OCI-LY1 (cell line): ENCODE results near the gene SRSF1.

Experiments
- CTCF ChIP-seq: fragments of 200-600 bp; sonication (generic), shearing (Covaris generic); IDR thresholded peaks from 2 replicates; pipeline ENCODE4 v1.5.1; 2017; ENCODE audit warnings: mild to moderate bottlenecking, antibody characterized with exemption, low read length, moderate library complexity, mixed read lengths
- EZH2 ChIP-seq: fragments of 200-600 bp; sonication (generic), shearing (Covaris generic); IDR thresholded peaks from 2 replicates; pipeline ENCODE4 v1.8.0; 2017; ENCODE audit warnings: borderline replicate concordance, mixed run types, mild to moderate bottlenecking, antibody characterized with exemption, low read length, moderate library complexity, mixed read lengths

GRCh38 chr17:57966875-57967274, 40.2 kb downstream of the SRSF1 start:
- no peak for TF ChIP-seq EZH2
- TF ChIP-seq CTCF, result no peak
